HepG2 (cell line): Measurements from ENCODE around the gene STUM. TPM values are rescaled to one million over a fixed set of nuclear protein-coding genes. Genes with fewer than 3 reads are reported as not detected.

Experiments used
- ATAC-seq: fragments of 200-7000 bp; cut with Tn5 transposase; 3 replicates; pipeline ENCODE4 v1.9.1; 2020; ENCODE audit warnings: mild to moderate bottlenecking, moderate library complexity
- BruUV-seq: library from RNA; stranded (reverse); fragments of 400-500 nt; replicated peaks from 2 replicates; lab custom pipeline; 2021; lab: Mats Ljungman, UMichigan
- CTCF ChIA-PET: fragments of 300-600 bp; formaldehyde crosslinking; extraction: SDS; loops from one replicate; lab custom pipeline; 2021; ENCODE audit warnings: low total read pairs, inconsistent platforms, low intra/inter-chr PET ratio; lab: Yijun Ruan, JAX
- POLR2A ChIA-PET: fragments of 350-600 bp; sonication (Branson Sonifier 250); formaldehyde crosslinking; loops from one replicate; lab custom pipeline; 2020; ENCODE audit warnings: antibody characterized with exemption, inconsistent platforms; lab: Yijun Ruan, JAX
- DNase-seq: peaks from one replicate; pipeline ENCODE4 v3.0.0-alpha.2; 2015; ENCODE audit warnings: low spot score
- FAIRE-seq: peaks from 3 replicates; lab custom pipeline; 2011; peaks lifted over from hg19 to GRCh38; lab: Jason Lieb, UNC
- H2AFZ ChIP-seq: one replicate; pipeline ENCODE4 v1.6.1; 2011; ENCODE audit warnings: low read length, inconsistent platforms
- H3K27ac ChIP-seq: fragments of 300-600 bp; 3 replicates; pipeline ENCODE4 v1.8.0; 2011; ENCODE audit warnings: mixed run types, mild to moderate bottlenecking, mixed read lengths, low read length, inconsistent platforms; ENCODE audit not compliant: insufficient read depth; ENCODE audit errors: extremely low read length
- H3K27me3 ChIP-seq, 2 experiments: fragments of 200-600 bp in 1 of 2; 2 replicates in 1 of 2; 3 replicates in 1 of 2; pipeline versions ENCODE4 v1.6.0 to v1.8.0; 2011; ENCODE audit warnings: low read length in 2 of 2, mild to moderate bottlenecking in 2 of 2, moderate library complexity in 2 of 2, inconsistent platforms in 1 of 2; ENCODE audit not compliant: insufficient read depth in 2 of 2, control insufficient read depth in 1 of 2
- H3K36me3 ChIP-seq, 2 experiments: fragments of 200-600 bp in 1 of 2; replicated peaks in 1 of 2; 2 replicates in 1 of 2; 3 replicates in 1 of 2; pipeline versions ENCODE4 v1.5.1 to v1.8.0; 2011; ENCODE audit warnings: low read length in 2 of 2, inconsistent platforms in 1 of 2; ENCODE audit not compliant: insufficient read depth in 2 of 2, control insufficient read depth in 1 of 2
- H3K4me1 ChIP-seq: 2 replicates; pipeline ENCODE4 v1.5.1; 2012; ENCODE audit warnings: low read length, inconsistent platforms; ENCODE audit not compliant: insufficient read depth
- H3K4me2 ChIP-seq: 2 replicates; pipeline ENCODE4 v1.6.0; 2011; ENCODE audit warnings: low read depth, low read length, inconsistent platforms
- H3K4me3 ChIP-seq, 3 experiments: fragments of 200-600 bp in 1 of 3; sonication (generic), shearing (Covaris generic) in 1 of 3; replicated peaks in 1 of 3; 2 replicates each; pipeline ENCODE4 v1.5.1; 2011 to 2016; ENCODE audit warnings: low read length in 3 of 3, inconsistent platforms in 2 of 3, low read depth in 2 of 3, mild to moderate bottlenecking in 2 of 3, control low read depth in 1 of 3, mixed read lengths in 1 of 3; ENCODE audit not compliant: insufficient read depth in 1 of 3
- H3K79me2 ChIP-seq: one replicate; pipeline ENCODE4 v1.6.1; 2011; ENCODE audit warnings: low read length, inconsistent platforms; ENCODE audit not compliant: insufficient read depth
- H3K9ac ChIP-seq: 2 replicates; pipeline ENCODE4 v1.6.0; 2011; ENCODE audit warnings: mild to moderate bottlenecking, low read depth, low read length, inconsistent platforms; ENCODE audit not compliant: insufficient read depth
- H3K9me3 ChIP-seq: 2 replicates; pipeline ENCODE4 v1.5.1; 2012; ENCODE audit warnings: mild to moderate bottlenecking, low read length
- H4K20me1 ChIP-seq: 2 replicates; pipeline ENCODE4 v1.6.0; 2011; ENCODE audit warnings: inconsistent platforms, mild to moderate bottlenecking, low read length, moderate library complexity; ENCODE audit not compliant: insufficient read depth
- HHEX ChIP-seq: IDR thresholded peaks from 2 replicates; pipeline ENCODE4 v1.6.1; 2016; ENCODE audit warnings: control low read depth
- MEIS1 ChIP-seq: sonication (generic); formaldehyde crosslinking; IDR thresholded peaks from 2 replicates; pipeline ENCODE4 v1.9.0; 2021; ENCODE audit warnings: mild to moderate bottlenecking, missing genetic modification reagents, moderate library complexity, borderline replicate concordance
- MTF2 ChIP-seq: sonication (generic); formaldehyde crosslinking; IDR thresholded peaks from 2 replicates; pipeline ENCODE4 v1.5.0; 2020; ENCODE audit warnings: missing genetic modification reagents, borderline replicate concordance
- PAF1 ChIP-seq: IDR thresholded peaks from 2 replicates; pipeline ENCODE4 v1.6.1; 2016; ENCODE audit warnings: missing genetic modification reagents, missing compliant biosample characterization
- RBFOX2 ChIP-seq: fragments of 200-400 bp; formaldehyde crosslinking; IDR thresholded peaks from 2 replicates; pipeline ENCODE4 v1.6.1; 2017; ENCODE audit warnings: low read depth, mild to moderate bottlenecking, low read length
- RNF2 ChIP-seq: fragments of 450-650 bp; conservative IDR thresholded peaks from 2 replicates; pipeline ENCODE4 v1.6.1; 2016; ENCODE audit warnings: low read depth
- SNAPC2 ChIP-seq: sonication (generic); formaldehyde crosslinking; IDR thresholded peaks from 2 replicates; pipeline ENCODE4 v1.8.1; 2022; ENCODE audit warnings: mild to moderate bottlenecking, missing genetic modification reagents
- SRSF1 ChIP-seq: fragments of 200-400 bp; formaldehyde crosslinking; optimal IDR thresholded peaks from 2 replicates; pipeline ENCODE3; 2017; ENCODE audit warnings: mild to moderate bottlenecking, low read depth, low read length, moderate library complexity
- STAG1 ChIP-seq: sonication (generic); formaldehyde crosslinking; IDR thresholded peaks from 2 replicates; pipeline ENCODE4 v1.4.0; 2020; ENCODE audit warnings: missing genetic modification reagents
- ZBTB14 ChIP-seq: sonication (generic); formaldehyde crosslinking; IDR thresholded peaks from 2 replicates; pipeline ENCODE4 v1.4.0; 2020; ENCODE audit warnings: missing genetic modification reagents
- ZFY ChIP-seq: sonication (generic); formaldehyde crosslinking; IDR thresholded peaks from 2 replicates; pipeline ENCODE4 v1.4.0; 2020; ENCODE audit warnings: missing genetic modification reagents
- ZNF772 ChIP-seq: sonication (generic); formaldehyde crosslinking; IDR thresholded peaks from 2 replicates; pipeline ENCODE4 v1.5.0; 2020; ENCODE audit warnings: mild to moderate bottlenecking, missing genetic modification reagents
- WGBS: methylation state at CpG from one replicate; pipeline ENCODE4 v1.1.6; 2017; ENCODE audit warnings: low lambda C conversion rate; 5-methylcytosine and 5-hydroxymethylcytosine counted together
- in situ Hi-C: cut with HindIII; loops from 2 replicates; pipeline ENCODE4 v1.10.0; 2017; ENCODE audit warnings: low pct_unique_long_range_greater_than_20kb; ENCODE audit not compliant: extremely low pct_ligation_motif_present
- intact Hi-C: fragments of 100-400 bp; cut with micrococcal nuclease; formaldehyde crosslinking; loops from one replicate; pipeline ENCODE4 v1.10.0; 2022; ENCODE audit not compliant: unreplicated experiment
- polyA plus RNA-seq, 8 experiments: library from polyadenylated mRNA; depleted of rRNA in 3 of 8; stranded (reverse) in 7 of 8; unstranded in 1 of 8; fragments of >200 nt; fragmentation: Illumina TruSeq in 4 of 8; extraction: Trizol in 4 of 8; gene quantifications; 2 replicates each; pipeline versions ENCODE4 v1.2.1 to v1.2.3, GENCODE V29; 2011 to 2016; ENCODE audit warnings: low read depth in 4 of 8, missing spikeins in 1 of 8, mixed read lengths in 1 of 8; ENCODE audit not compliant: insufficient read depth in 1 of 8
- total RNA-seq, 5 experiments: library from RNA; depleted of rRNA; stranded (reverse); fragments of >200 nt; fragmentation: Illumina TruSeq; extraction: Trizol; gene quantifications; 2 replicates each; pipeline ENCODE4 v1.2.3, GENCODE V29; 2016; ENCODE audit warnings: low read depth in 1 of 5
- TF ChIP-seq, protein P1 (sequence below), 2 experiments: sonication (generic) in 1 of 2; formaldehyde crosslinking in 1 of 2; IDR thresholded peaks; 2 replicates each; pipeline versions ENCODE4 v1.4.0 to v1.6.1; 2016 to 2020; ENCODE audit warnings: borderline replicate concordance in 1 of 2, low read depth in 1 of 2, mild to moderate bottlenecking in 1 of 2, missing genetic modification reagents in 1 of 2
- TF ChIP-seq, protein P2 (sequence below): sonication (generic); formaldehyde crosslinking; conservative IDR thresholded peaks from 2 replicates; pipeline ENCODE4 v1.4.0; 2020; ENCODE audit warnings: missing genetic modification reagents

The STUM gene
- total and polyA plus RNA-seq, 2 of the 13 experiments (the other 11 are each of a cell fraction or from before 2014, with no cell fraction given) = not detected

- TF ChIP-seq STAG1 (CRISPR knock-in tag) = peak; percentile 51
- TF ChIP-seq, all 625 proteins: peak for 3
These were observed 19.7 kb downstream of the STUM start (continued) for GRCh38 chr1:226568077-226568831.

DNA sequence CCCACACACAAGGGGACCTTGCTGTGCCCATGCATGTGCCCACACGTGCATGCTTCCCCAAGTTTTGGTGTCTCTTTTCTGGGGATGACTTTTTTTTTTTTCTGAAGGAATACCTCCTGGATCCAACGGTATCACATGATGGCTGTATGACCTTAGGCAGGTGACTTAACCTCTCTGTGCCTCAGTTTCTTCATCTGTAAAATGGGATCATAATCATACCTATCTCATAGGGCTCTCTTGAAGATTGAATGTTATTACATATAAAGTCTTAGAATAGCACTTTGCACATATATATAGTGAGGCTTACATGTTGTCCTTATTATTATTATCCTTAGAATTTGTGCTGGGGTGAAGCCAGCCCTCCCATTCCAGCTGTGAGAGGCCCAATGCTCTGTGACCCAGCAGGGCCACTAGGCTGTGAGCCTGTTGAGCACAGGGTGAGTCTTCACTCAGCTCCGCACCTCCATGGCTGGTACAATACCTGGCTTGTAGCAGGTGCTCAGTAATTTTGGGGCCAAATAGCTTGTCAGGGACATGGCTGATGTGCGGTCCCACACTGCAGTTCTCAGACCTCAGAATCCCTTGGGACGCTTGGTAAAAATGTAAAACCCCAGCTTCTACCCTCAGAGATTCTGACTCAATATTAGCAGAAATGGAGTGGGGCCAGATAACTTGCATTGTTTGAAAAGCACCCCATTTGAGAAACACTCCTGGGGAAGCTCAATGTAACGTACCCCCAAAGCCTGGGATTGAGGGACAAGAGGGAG, 20.6 kb downstream of the STUM start:
- Histone ChIP-seq H3K4me1 (no peaks in the 10 kb centered on the region), H3K9ac (no peak overlapping the region), H3K4me3 (no peak overlapping the region), H2AFZ (no peak overlapping the region), H3K9me3 (no peaks in the 10 kb centered on the region), H3K27ac (no peak overlapping the region), H3K4me2 (no peak overlapping the region), H3K79me2 (no peaks in the 10 kb centered on the region), H3K27me3 (peaks cover 0 to 1% of the 10 kb centered on the region in 2 experiments; a peak in 3 of 5 replicates), H4K20me1 (no peaks in the 10 kb centered on the region), H3K36me3 (no peaks in the 10 kb centered on the region)
- DNase-seq (no peak), FAIRE-seq (no peak), ATAC-seq (no peak)
- ChIA-PET CTCF (no interaction called here), POLR2A (no interaction called here)
- no TSS peak for BruUV-seq
- 60% methylated on average over 5 of the region's 6 CpGs for WGBS
- in situ Hi-C loops (no loop called here), intact Hi-C loops (loop anchor here (1.0 kb wide), 1 partner anchor 22 kb away; no protein-coding TSS in a partner anchor)
- TF ChIP-seq RNF2 (no peak), PAF1 (CRISPR knock-in tag) (no peak), MTF2 (no peak), MEIS1 (CRISPR knock-in tag) (no peak), ZBTB14 (CRISPR knock-in tag) (no peak), SRSF1 (no peak), SNAPC2 (CRISPR knock-in tag) (no peak), HHEX (CRISPR knock-in tag) (no peak), ZNF772 (no peak), RBFOX2 (no peak), ZFY (CRISPR knock-in tag) (no peak)
- TF ChIP-seq, protein P1, sequence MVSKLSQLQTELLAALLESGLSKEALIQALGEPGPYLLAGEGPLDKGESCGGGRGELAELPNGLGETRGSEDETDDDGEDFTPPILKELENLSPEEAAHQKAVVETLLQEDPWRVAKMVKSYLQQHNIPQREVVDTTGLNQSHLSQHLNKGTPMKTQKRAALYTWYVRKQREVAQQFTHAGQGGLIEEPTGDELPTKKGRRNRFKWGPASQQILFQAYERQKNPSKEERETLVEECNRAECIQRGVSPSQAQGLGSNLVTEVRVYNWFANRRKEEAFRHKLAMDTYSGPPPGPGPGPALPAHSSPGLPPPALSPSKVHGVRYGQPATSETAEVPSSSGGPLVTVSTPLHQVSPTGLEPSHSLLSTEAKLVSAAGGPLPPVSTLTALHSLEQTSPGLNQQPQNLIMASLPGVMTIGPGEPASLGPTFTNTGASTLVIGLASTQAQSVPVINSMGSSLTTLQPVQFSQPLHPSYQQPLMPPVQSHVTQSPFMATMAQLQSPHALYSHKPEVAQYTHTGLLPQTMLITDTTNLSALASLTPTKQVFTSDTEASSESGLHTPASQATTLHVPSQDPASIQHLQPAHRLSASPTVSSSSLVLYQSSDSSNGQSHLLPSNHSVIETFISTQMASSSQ (IDR thresholded peaks at IDR 0.05; ENCODE audit: low read depth) = no peak
- TF ChIP-seq, protein P1 (CRISPR knock-in tag; IDR thresholded peaks at IDR 0.05; ENCODE audit: borderline replicate concordance) = no peak
- TF ChIP-seq, protein P2, sequence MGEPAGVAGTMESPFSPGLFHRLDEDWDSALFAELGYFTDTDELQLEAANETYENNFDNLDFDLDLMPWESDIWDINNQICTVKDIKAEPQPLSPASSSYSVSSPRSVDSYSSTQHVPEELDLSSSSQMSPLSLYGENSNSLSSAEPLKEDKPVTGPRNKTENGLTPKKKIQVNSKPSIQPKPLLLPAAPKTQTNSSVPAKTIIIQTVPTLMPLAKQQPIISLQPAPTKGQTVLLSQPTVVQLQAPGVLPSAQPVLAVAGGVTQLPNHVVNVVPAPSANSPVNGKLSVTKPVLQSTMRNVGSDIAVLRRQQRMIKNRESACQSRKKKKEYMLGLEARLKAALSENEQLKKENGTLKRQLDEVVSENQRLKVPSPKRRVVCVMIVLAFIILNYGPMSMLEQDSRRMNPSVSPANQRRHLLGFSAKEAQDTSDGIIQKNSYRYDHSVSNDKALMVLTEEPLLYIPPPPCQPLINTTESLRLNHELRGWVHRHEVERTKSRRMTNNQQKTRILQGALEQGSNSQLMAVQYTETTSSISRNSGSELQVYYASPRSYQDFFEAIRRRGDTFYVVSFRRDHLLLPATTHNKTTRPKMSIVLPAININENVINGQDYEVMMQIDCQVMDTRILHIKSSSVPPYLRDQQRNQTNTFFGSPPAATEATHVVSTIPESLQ (CRISPR knock-in tag) = no peak
